ENCODE data around the gene ADAM22.

Gene ADAM22

DNA sequence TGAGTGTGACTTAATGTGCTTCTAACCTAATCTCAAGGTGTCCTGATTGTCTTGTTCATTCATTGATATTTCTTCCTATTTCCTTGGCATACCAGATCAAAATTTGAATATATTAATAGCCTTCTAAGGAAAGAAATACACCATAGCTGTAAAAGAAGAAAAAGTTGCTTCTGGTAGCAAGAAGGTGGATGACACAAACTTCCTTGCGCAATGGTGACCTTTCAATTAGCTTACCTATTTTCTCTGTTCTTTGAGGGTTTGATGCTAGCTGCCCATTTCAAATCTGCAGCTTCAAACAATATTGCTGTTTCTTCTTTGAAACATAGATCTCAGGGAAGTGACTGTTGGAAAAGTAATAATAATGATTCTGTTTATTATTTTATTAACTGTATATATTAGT, 108.8 kb downstream of the ADAM22 start:
- DNase-seq: no peak

DNA sequence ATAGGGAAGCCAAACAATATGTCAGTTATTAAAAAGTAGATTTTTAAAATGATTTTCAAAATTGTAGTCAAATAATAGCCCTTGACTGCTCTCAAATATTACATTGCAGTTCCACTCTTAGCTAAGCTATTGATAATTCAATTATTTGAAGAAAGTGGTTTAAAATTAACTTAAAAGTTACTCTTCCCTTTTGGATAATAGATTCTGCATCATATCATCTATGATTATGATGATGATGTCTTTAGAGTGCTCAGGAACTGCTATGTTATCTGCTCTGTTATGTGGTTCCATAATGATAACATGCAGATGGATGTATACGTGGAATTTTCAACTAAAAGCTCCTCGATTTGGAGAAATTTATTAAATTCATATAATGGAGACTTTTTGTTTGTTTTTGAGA, 110.0 kb downstream of the ADAM22 start:
- no peak for DNase-seq

DNA sequence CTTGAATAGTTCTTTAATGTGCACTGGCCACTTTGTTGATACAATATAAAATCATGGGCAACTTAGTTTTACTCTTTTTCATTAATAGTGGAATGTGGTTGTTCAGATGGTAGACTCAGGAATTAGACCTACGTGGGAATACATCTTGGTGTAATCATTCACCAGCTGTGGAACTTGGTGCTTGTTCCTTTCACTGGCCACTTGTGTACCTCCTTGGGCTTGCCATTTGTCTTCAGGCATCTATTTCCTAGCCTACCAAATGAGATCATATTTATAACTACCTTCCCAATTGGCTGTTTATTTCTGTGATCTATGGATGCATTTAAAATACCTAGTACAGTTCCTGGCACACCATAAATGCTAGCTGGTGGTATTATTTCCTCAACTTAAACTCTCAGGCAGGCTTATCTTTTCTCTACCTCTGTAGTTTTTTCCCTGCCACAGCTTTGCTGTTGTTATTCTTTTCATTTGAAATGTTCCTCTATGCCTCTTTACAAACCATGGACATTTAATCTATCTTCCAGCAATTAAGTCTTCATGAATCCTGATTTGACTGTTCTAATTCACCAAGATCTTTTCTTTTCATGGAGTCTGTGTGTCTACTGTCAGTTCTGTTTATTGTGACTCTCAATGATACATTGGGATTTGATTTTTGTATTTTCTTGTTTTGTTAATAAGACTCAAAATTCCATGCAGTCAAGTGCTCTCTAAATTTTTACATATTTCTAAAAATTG, 113.0 kb downstream of the ADAM22 start:
- DNase-seq: no peak

DNA sequence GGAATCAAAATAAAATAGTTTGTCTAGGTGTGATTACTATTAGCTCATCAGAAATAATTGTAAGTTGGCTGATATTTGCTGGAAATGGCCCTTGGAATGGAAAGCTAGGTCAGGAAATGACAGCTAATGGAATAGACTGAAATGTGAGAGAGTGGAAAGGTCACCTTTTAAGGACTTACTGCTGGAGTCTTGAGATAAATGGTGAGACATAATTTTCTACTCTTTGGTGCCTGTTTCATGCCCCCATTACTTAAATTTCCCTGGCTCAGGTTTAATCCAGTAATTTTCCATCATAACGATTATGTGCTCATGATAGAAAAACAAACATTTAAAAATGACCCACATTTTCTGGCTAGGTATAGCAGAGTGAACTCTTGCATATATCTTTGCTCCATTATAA, 123.6 kb downstream of the ADAM22 start:
- no peak for DNase-seq

DNA sequence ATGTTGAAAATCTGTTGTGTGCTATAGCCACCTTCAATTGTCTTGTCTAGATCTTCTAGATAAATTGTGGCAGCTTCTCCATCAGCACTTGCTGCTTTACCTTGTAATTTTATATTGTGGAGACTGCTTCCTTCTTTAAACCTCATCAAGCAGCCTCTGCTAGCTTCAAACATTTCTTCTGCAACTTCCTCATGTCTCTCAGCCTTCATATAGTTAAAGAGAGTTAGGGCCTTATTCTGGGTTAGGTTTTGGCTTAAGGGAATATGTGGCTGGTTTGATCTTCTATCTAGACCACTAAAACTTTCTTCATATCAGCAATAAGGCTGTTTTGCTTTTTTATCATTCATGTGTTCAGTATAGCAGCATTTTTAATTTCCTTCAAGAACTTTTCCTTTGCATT, 128.2 kb downstream of the ADAM22 start:
- no peak for DNase-seq

DNA sequence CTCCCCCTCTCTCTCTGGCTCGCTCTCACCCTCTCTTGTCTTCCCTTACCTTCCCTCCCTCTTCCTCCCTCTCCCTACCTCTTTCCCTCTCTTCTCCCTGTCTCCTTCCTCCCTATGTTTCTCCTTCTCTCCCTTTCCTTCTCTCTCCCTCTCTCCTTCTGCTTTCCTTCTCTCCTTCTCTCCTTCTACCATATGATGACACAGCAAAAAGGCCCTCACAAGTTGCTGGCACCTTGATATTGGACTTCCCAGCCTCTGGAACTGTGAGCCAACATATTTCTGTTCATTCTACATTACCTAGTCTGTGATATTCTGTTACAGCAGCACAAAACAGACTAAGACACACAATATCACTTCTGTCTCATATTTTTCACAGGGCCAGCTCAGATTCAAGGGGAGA, 135.0 kb downstream of the ADAM22 start:
- DNase-seq: no peak

DNA sequence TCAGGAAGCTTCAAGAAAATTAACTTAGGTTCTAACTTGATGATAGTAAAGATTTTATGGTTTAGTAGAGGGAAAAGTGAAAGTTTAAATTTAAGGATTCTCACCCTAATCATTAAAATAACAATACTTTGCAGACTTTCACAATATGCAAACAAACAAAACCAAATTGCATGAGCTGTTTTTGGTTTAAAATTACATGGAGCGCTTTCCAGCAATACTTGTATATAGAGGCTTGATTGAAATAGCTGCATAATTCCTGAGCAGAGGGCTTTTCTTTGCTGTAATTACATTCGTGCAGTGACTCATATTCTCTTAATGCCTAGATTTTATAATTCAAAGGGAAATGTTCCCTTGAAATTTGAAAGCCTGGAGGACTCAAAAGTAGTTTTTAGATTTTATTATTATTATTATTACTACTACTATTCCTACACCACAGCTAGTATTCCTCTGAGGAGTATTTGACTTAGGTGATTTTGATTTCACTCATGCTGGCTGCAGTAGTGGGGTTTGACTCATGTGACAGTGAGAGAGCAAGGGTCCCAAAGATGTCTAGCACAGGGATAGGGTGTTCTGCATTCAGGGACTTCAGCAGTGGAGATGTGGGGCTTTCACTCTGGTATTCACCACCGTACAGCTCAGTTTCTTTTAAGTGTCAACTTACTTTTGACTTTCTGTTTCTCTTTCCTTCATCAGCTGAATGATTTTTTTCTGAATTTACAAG, 138.1 kb downstream of the ADAM22 start:
- DNase-seq: no peak

DNA sequence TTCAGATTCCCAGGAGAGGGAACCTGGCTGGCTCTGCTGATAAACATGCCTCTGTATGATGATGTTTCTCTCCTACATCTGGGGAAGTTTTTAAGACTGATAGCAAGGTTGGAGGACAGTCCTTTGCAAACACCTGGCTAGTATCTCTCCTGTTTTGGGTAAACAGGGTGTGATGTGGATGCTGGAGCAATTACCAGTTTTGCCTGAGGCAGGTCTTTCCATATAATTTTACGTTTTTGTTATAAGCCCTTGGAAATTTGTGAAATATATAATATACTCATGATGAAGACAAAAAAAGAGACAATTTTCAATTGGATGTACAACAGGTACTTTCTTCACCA, 138.6 kb downstream of the ADAM22 start:
- no peak for DNase-seq

DNA sequence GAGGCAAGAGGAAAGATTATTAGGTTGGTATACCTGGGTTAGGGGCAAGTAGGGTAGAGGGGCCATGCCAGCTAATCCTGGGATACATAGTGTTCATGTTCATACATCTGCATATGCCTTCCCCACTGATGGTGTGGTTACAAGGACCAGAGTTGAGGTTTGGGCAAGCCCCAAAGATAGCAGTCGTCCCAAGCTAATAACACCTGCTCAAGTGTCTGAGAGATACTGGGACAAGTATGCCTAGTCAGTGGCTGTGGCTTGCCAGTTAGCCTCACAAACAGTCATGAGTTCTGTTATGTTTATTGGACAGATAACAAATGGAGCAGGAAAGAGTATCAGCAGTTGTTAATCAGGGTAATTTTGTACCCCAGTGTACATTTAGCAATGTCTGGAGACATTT, 139.6 kb downstream of the ADAM22 start:
- no peak for DNase-seq

DNA sequence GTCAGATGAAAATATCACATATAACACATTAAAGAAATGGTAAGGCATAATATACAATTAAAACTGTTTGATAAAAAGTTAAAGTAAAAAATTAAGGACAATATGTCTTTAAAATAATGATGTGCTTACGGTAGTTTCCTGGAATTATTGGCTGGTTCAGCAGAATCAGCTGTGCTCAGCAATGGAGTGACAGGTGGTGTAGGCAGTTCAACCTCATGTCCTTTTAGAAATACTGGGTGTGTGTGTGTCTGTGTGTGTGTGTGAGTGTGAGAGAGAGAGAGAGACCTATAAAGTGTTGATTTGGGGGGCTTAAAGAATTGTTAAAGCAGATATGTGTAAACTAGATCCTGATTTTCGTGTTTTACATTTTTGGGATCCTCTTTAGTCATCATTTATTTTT, 141.2 kb downstream of the ADAM22 start:
- no peak for DNase-seq

DNA sequence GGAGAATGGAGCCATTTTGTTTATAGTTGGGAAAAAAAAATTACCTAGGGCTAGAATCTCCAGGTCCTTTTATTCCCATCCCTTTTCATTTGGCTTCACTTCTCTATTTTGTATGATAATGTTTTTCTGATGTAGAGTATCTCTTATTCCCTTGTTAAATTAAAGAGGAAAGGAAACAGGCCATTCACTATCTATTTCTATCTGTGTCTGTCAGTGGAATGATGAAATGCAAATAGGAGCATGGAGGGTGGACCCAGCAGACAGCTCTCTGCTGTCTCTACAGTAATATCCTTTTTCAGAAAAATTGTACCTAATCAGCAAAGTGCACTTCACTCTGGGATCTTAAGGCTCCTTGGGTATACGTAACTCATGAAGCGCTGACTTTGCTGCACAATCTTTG, 149.8 kb downstream of the ADAM22 start:
- no peak for DNase-seq

DNA sequence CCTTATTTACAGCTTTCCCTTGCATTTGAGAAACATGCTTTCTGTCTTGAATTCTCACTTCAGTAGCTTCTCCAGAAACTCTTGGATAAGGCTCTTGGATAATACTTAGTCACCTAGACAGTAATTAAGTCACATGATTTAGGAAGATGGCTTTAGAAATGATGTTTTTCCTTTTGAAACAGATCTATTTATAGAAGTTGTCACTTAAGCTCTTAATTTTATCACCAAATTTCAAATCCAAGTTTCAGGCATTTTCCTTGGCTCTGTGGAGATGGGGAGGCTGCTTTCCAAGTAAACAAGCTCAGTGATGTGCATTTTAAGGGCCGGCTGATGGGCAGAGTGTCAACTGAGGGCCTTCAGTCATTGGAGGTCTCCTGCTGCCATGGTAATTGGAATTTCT, 155.5 kb downstream of the ADAM22 start:
- DNase-seq: no peak

DNA sequence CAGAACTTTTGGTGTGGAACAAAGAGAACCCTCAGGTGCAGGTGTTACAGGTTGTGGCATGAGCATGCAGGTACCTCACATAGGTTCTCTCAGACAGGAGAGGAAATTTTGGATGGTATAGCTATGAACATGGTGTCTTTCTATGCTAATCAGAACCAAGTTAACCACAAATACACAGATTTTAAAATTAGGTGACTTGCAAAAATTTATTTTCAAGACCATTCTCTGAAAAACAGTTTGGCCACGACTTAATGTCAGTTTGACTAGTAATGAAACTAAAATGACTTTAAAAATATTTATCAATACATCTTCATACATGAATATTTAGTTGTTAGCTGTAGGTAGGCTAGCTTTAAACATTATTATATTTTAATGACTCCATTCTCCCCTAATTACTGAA, 156.2 kb downstream of the ADAM22 start:
- DNase-seq: no peak

DNA sequence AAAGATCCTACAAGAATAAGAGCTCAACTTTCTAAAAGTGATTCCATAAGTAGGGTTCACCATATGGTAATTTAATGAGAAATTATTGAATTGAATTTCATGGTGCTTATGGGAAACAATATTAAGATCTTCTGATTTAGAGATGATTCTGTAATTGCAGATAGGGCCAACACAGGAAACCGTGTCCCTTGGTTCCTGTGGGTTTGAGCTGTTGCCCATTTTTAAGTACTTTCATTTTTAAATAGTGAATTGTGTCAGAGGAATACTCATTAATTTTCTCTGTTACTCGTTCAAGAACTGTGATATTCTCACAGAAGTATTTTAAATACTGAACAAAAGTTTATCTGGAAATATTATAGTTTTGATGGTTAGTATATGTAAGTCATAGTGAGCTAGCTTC, 156.6 kb downstream of the ADAM22 start:
- DNase-seq: no peak

DNA sequence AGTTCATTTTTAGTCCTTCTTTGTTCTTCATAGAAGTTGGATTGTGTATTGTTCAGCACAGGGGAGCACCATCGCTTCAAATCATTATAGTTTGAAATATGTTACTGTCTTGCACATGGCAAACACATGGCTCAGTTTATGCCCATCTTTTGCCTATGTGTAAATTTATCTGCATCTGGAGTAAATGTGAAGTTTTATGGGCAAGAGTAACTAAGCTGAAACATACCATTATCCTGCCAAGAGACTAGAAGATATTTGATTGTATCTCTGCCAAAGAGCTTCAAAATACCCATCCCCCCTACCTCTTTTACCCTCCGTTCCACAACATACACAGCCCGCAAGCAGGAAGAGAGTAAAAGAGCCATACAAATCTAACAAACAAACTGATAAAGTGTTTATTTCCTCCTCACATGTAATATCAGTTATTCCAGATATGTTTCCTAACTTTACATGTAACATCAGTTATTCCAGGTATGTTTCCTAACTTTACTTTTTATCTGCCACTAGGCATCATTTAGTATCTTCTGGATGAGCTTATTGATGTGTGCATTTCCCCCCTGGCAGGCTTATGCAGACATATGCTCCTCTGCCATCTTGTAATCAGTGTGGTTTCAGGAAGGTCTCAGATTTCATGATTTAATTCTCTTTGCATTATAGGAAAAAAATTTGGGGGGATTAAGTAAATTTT, 158.1 kb downstream of the ADAM22 start:
- no peak for DNase-seq

DNA sequence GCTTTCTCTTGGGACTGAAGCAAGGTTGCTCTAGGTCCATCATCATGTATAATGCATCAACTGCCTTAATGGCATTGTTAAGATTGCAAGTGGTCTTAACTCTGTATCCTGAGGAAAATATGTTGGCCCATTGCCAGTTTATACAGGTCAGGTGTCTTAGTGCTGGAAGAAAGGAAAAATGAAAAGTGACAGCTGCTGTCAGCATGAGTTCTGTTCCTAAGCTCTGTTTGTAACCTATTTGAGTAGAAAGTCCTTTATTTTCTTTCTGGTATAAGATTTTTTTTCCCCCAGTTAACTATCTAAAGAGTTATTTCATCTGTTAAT, 158.6 kb downstream of the ADAM22 start:
- no peak for DNase-seq

DNA sequence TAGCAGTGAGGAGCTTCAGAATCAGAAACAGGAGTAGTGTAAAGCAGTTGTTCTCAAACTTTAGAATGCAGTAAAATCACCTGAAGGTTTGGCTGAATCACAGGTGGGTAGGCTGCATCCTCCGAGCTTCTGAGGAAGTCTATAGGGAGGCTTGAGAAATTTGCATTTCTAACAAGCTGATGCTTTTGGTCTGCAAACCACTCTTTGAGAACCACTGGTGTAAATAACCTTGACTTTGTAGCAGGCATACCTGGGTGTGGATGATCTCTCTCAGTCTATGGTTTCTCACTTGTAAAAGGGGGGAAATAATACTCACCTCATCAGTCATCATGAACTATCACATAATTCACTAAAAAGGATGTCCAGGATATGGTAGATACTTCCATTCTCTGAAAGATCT, 167.7 kb downstream of the ADAM22 start:
- no peak for DNase-seq

DNA sequence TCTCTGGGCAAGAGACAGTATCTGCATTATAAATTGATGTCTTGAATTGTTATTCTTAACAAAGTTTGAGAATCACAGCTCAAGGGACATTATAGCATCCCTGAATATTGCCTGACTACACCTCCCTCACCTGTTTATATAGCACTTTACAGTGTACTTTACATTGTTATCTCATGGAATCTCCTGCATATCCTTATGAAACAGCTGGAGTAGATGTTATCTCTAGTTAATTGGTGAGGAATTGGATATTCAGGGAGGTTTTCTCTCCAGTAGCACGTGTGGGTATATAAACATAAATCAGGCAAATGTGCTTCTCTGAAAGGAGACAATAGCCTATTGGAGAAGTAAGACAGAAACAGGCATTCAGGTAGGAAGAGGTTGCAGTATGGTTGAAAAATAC, 168.6 kb downstream of the ADAM22 start:
- DNase-seq: no peak

DNA sequence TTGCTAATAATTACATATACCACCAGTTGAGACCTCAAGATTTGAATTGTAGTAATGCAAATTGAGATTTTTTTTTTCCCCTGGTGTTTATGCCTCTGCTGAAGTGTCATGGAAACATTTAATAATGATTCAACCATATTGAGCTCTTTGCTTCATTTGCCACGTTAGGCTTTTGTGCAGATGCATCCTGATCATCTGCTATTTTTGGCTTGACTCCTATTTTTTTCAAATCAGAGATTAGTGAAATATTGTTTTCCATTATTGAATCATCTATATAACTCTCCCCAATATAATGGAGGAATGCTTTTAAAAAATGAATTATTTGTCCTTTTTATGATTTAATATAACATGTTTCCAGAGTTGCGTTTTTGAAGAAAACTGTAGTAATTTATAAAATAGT, 170.7 kb downstream of the ADAM22 start:
- no peak for DNase-seq

DNA sequence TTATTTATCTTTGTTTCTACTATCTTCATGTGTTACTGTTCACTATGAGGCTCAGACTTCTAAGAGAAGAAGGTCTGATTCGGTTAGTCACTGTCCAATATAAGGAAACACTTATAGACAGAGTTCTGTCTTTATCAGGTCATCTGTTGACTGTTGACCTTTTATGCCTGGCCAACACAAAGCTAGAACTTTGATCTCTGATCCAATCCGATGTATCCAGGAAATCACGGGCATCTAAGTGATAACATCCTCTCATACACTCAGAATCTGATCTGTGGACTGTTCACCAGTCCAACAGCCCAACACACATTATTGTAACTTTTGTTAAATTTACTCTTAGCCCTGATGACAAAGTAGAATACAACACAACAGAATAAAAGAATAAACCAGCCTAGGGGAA, 171.2 kb downstream of the ADAM22 start:
- DNase-seq: no peak

DNA sequence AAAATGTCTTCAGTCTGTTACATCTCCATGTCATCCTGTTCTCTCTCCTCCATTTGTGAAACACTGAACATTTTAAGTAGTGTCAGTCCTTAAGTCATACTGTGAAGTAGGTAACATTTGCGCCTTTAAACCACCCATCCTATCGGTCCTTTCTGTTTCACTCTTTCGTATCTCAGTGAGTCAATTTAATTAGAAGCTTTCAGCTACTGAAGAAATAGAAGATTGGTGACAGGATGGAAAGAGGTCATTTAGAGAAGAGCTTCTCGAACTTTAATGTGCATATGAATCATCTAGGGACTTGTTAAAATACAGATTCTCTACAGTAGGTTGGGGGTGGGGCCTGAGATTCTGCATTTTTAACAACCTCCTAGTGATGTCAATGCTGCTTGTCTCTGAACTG, 172.4 kb downstream of the ADAM22 start:
- DNase-seq: no peak

DNA sequence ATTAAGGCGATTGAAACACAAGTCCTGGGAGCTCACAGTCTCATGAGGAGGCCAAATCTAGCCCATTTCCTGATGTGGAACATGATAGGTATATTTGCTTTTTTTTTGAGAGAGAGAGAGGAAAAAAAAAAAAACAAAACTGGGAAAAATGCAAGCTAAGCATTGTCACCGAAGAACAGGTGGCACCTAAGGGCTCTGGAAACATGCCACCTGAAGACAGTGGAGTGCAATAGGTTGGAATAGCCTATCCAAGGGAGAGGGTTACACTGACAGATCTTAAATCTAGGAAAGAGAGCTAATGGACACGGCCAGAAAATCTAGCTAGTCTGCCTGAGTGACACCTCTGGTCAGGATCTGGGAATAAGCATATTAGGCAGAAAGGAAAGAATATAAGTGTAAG, 175.6 kb downstream of the ADAM22 start:
- no peak for DNase-seq

DNA sequence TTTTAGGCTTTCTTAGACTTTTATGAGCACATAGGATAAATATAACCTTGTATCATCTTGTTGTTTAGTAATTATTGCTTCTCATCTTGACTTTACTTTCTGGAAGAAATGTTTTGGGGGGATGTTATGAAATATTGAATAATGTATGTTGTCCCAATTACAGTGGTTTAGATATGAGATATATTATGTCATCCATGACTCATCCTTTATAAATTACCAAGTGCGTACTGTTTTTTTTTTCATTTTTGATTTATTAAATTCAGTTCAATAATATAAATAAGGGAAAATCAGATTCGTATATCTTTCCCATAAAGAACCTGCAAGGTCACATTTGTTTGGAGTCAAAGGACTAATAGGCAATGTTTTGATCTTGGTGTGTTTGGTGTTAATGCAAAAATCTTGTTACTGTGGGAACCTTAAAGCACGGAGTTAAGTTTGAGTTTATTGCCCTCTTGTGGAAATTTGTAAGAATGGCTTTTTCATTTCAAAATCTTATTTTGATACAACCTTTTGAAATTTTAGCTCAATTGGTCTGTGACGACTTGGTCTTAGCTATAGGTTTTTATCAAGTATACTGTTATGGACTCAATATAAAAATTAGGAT, 177.2 kb downstream of the ADAM22 start:
- DNase-seq: peak; percentile 6

DNA sequence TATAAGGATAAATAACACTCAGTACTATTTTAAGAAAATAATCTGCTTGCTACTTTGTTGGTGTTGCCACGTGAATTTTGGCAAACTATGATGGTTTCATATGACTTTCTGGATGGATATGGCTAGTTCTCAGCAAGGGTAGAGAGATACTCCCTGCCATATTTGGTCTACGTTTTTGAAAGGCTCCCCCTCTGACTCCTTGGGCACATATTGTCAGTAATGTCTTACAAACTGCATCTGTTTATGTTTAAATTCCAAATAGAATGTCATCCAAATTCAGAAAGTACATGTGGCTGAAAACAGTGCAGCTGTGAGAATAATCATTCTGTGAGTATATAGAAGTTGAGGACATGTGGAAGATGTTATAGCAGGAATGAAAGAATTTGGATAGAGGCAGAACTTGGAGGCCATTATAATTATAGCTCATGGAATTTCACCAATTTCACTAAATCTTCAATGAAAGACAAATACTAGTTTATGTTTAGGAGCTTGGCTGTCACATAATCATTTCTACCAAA, 178.0 kb downstream of the ADAM22 start:
- no peak for DNase-seq
